Neural cell (in vitro differentiated cells): ENCODE results near the gene AMFR.

Source experiments
- CTCF ChIP-seq: fragments of 450-650 bp; IDR thresholded peaks from 2 replicates; pipeline ENCODE4 v1.5.1; 2014; ENCODE audit warnings: antibody characterized with exemption, mild to moderate bottlenecking, moderate library complexity; ENCODE audit not compliant: poor library complexity, severe bottlenecking
- EP300 ChIP-seq: fragments of 450-650 bp; conservative IDR thresholded peaks from 2 replicates; pipeline ENCODE4 v1.6.1; 2014; ENCODE audit warnings: antibody characterized with exemption, mild to moderate bottlenecking, moderate library complexity; ENCODE audit not compliant: poor library complexity, severe bottlenecking
- POLR2AphosphoS5 ChIP-seq: IDR thresholded peaks from 2 replicates; pipeline ENCODE4 v1.6.1; 2012
- RAD21 ChIP-seq: fragments of 450-650 bp; conservative IDR thresholded peaks from 2 replicates; pipeline ENCODE4 v1.6.1; 2014; ENCODE audit warnings: antibody characterized with exemption, mild to moderate bottlenecking, moderate library complexity
- SMC3 ChIP-seq: fragments of 450-650 bp; conservative IDR thresholded peaks from 2 replicates; pipeline ENCODE4 v1.6.1; 2014; ENCODE audit warnings: antibody characterized with exemption, mild to moderate bottlenecking, moderate library complexity; ENCODE audit not compliant: poor library complexity

GRCh38 chr16:56370875-56371659, 54.3 kb downstream of the AMFR start:
- TF ChIP-seq CTCF (no peak), EP300 (no peak), RAD21 (no peak), POLR2AphosphoS5 (no peak), SMC3 (no peak)
